ENCODE data around the gene IGF1R.

DNA sequence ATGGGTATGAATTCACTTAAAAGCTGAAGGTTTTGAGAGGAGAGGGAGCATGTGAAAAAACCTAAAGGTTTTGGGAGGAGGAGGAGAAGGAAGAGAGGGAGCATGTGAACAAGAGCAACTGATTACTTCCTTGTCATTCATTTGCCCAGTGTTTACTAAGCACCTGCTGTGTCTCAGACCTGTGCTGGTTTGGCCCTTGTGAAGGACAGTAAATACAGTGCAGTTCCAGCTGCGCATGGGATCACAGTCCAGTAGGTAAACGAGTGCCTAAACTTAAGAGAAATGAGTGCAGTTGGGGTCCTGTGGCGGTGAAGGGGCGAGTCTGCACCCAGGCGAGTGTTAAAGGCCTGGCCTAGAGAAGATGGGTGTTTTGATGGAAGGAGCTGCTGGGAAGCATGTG, 38.6 kb downstream of the IGF1R start:
- TF ChIP-seq CTCF (IDR thresholded peaks at IDR 0.05) = no peak
- no peak for TF ChIP-seq POLR2AphosphoS5 (IDR thresholded peaks at IDR 0.05)
- no peak for TF ChIP-seq POLR2A (IDR thresholded peaks at IDR 0.05)
- TF ChIP-seq EP300 (IDR thresholded peaks at IDR 0.05) = no peak
